NCI-H774 (cell line): ENCODE results near the gene PGA3.
"Not testable (repeated sequence)": the region's sequence is repeated elsewhere in the genome, so short reads cannot be mapped to it uniquely, and the experiment has no call there.

ENCODE experiments used
- DNase-seq: peaks from one replicate; lab custom pipeline; 2025; lab: John Stamatoyannopoulos, UW

Gene PGA3

GRCh38 chr11:61250796-61251765 is 47.8 kb downstream of the PGA3 start:
- not testable (repeated sequence) for DNase-seq

GRCh38 chr11:61252332-61252731 is 49.0 kb downstream of the PGA3 start:
- not testable (repeated sequence) for DNase-seq

- peak; percentile 47 for DNase-seq
Measured at GRCh38 chr11:61254403-61255025, 51.2 kb downstream of the PGA3 start.

- DNase-seq: no peak
Measured at GRCh38 chr11:61256710-61257482, 53.6 kb downstream of the PGA3 start.

- DNase-seq: no peak
Measured at GRCh38 chr11:61258546-61258945, 55.2 kb downstream of the PGA3 start.

GRCh38 chr11:61259363-61259762 is 56.0 kb downstream of the PGA3 start:
- DNase-seq: no peak
